ENCODE results near the gene SUPT5H.
A peak's percentile ranks its signal among the peaks of the same experiment; 100 is the strongest.

- peak in 3 of 4 experiments; percentile 93 to 94 (median 93) for TF ChIP-seq CTCF (IDR thresholded peaks at IDR 0.05)
- TF ChIP-seq POLR2A (IDR thresholded peaks at IDR 0.05), result peak; percentile 45
- TF ChIP-seq POLR2AphosphoS5 (IDR thresholded peaks at IDR 0.05), result peak; percentile 99
Observed at GRCh38 chr19:39412100-39412866, 33.1 kb upstream of the SUPT5H start, which contains the start of gene PLEKHG2.

All from prostate gland (tissue), 2 donors.